ENCODE results near the gene TMEM191C.
A peak's percentile ranks its signal among the peaks of the same experiment; 100 is the strongest.
"Not testable (repeated sequence)": the region's sequence is repeated elsewhere in the genome, so short reads cannot be mapped to it uniquely, and the experiment has no call there.

Gene TMEM191C

DNA sequence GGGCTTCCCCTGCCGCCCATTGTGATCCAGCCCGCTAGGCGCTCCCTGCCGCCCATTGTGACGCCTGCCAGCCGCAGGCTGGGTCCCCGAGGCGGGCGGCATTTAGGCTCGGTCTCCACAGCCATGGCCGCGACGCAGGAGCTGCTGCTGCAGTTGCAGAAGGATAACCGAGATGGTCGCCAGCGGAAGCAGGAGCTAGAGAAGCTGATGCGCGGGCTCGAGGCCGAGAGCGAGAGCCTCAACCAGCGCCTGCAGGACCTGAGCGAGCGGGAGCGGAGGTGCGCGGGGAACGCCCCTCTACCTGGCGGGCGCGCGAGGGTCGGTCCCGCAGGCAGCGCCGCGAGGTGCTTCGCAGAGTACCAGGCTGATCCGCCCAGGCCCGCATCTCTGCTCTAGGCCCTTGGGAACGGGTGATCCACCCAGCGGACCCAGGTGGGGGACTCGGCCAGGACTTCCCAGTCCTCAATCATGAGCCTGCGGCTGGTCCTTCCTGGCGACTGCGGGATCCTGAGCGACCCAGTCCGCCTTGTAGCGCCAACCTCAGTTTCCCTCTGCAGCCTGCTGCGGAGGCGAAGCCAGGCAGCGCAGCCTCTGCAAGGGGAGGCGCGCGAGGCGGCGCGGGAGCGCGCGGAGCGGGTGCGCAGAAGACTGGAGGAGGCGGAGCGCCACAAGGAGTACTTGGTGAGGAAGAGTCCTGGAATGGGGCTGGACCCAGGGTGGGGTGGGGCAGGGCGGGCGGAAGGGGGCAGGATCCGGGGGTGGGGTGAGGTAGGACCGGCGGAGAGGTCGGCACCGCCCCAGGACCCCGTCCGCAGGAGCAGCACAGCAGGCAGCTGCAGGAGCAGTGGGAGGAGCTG lies at the start of gene TMEM191C:
Gene TMEM191C, plus strand, starts transcription at position 51 of the 857 bp plus-strand sequence. Its CDS starts 73 bp downstream, at position 124.
- not testable (repeated sequence) for H3K4me1 ChIP-seq (ENCODE audit: control insufficient read depth in 1 of 2, insufficient read depth in 2 of 2, low read length in 2 of 2); H3K9me3 ChIP-seq (ENCODE audit: control insufficient read depth in 1 of 2, low read length in 2 of 2); H3K36me3 ChIP-seq (ENCODE audit: control insufficient read depth in 1 of 2, insufficient read depth in 2 of 2, low read length in 2 of 2); H3K27me3 ChIP-seq (ENCODE audit: low read depth, low read length); H3K27ac ChIP-seq (ENCODE audit: low read length)
- H3K4me3 ChIP-seq (ENCODE audit: low read depth in 1 of 2, low read length in 2 of 2) = peak within 1 kb of the TSS in 1 of 2 donors; percentile 28

DNA sequence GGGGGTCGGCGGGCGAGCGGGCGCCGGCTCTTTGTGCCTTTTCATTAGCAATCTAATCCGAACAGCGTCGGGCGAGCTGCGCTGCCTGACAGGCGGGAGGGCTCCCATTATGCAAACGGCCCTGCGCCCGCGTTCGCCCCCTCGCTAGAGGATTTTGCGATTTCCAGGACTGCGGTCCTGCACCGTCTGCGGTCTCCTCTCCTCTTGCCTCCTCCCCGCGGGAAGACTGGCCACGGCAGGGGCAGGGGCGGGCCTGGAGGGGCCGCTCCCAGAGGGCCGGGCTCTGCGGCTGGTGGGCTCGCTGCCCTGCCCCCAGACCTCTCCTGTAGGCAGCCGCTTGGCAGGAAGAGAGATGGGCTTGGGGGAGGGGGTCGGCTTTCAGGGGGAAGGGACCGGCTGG lies 49.3 kb upstream of the TMEM191C start:
- H3K4me1 ChIP-seq (ENCODE audit: control insufficient read depth in 1 of 2, insufficient read depth in 2 of 2, low read length in 2 of 2); H3K9me3 ChIP-seq (ENCODE audit: control insufficient read depth in 1 of 2, low read length in 2 of 2); H3K36me3 ChIP-seq (ENCODE audit: control insufficient read depth in 1 of 2, insufficient read depth in 2 of 2, low read length in 2 of 2); H3K27me3 ChIP-seq (ENCODE audit: low read depth, low read length); H3K27ac ChIP-seq (ENCODE audit: low read length): not testable (repeated sequence)
- H3K4me3 ChIP-seq (ENCODE audit: low read depth in 1 of 2, low read length in 2 of 2) = peak overlapping the region in 1 of 2 donors; percentile 38

DNA sequence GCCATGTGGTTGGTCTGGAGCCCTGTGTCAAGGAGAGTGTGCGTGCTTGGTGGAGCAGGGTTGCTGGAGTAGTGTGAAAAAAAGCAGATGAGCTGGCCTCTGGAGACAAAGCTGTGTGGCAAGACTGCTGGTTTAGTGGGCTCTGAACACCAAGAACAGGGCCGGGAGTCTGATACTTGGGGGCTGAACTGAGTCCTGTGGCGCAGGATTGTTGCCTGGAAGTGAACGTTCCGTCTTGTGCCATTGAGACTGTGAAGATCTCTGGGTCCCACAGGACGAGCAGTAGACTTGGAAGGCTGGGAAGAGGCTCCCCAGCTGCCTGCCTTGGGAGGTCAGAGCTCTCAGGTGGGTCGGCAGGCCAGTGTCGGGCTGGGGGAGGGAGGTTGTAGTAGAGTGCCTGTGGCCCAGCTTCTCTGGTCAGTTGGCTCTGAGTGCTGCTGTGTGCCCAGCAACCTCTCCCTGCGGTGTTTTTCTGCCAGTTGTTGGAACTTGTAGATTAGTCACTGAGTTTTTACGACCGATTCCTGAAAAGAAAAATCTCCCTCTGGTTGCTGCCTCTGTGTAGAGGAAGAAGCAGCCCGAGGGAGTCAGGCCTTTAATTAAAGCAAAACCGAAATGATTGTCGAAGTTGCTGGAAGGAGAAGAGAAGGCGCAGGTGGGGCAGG lies 48.1 kb upstream of the TMEM191C start:
- not testable (repeated sequence) for H3K9me3 ChIP-seq (ENCODE audit: control insufficient read depth in 1 of 2, low read length in 2 of 2); H3K27ac ChIP-seq (ENCODE audit: low read length); H3K27me3 ChIP-seq (ENCODE audit: low read depth, low read length); H3K36me3 ChIP-seq (ENCODE audit: control insufficient read depth in 1 of 2, insufficient read depth in 2 of 2, low read length in 2 of 2); H3K4me3 ChIP-seq (ENCODE audit: low read depth in 1 of 2, low read length in 2 of 2); H3K4me1 ChIP-seq (ENCODE audit: control insufficient read depth in 1 of 2, insufficient read depth in 2 of 2, low read length in 2 of 2)

DNA sequence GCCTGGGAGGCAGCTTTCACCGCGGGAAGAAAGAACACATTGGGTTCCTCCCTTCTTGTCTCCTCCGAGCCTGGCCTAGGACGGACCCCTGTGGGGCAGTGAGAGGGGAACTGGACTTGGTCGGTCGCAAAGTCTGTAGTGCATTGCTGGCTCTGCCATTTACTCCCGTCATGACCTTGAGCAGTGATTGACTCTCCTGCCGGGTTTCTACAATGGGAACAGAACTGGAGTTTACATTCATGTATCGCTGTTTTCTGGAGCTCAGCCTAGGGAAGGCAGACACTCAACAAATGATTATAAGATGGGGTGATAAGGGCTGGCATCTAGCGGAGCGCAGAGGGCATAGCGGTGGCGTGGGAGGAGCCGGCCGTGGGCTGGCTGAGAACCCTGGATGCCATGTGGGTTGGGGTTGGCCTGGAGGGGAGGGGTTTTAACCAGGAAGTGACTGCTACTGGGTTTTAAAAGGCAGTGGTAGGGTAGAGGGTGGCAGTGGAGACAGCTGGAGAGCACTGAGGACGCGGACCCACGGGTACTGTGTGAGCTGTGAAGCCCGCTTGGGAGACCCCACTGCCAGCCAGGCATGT lies 46.9 kb upstream of the TMEM191C start:
- H3K4me3 ChIP-seq (ENCODE audit: low read depth in 1 of 2, low read length in 2 of 2); H3K27ac ChIP-seq (ENCODE audit: low read length); H3K9me3 ChIP-seq (ENCODE audit: control insufficient read depth in 1 of 2, low read length in 2 of 2); H3K4me1 ChIP-seq (ENCODE audit: control insufficient read depth in 1 of 2, insufficient read depth in 2 of 2, low read length in 2 of 2); H3K27me3 ChIP-seq (ENCODE audit: low read depth, low read length); H3K36me3 ChIP-seq (ENCODE audit: control insufficient read depth in 1 of 2, insufficient read depth in 2 of 2, low read length in 2 of 2): not testable (repeated sequence)

DNA sequence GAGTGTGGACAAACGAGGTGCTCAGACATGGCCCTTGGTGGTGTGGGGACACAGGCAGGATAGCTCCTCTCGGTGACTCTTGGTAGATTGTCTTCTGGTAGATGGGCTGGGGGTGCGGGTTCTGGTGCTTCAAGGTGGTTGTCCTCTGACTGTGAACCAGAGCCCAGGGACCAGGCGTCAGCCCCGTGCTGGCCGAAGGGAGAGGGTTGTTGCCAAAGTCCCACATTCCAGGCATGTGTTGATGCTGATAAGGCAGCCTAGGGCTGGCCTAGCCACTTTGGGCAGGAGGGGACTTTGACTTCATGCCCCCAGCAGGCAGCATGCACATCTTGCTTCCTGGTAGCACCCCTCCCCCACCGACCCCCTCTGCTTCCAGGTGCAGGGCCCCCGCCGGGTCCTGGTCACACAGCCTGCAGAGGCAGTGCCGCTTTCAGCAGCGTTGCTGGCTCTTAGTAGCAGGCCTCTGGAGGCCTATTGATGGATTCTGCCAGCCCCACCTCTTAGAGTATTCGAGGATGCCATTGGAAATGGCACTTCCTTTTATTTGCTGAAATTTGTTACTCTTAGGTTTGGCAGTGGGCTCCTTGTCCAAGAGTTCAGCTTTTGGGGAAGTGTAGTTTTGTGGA lies 43.0 kb upstream of the TMEM191C start:
- H3K4me3 ChIP-seq (ENCODE audit: low read depth in 1 of 2, low read length in 2 of 2); H3K4me1 ChIP-seq (ENCODE audit: control insufficient read depth in 1 of 2, insufficient read depth in 2 of 2, low read length in 2 of 2); H3K36me3 ChIP-seq (ENCODE audit: control insufficient read depth in 1 of 2, insufficient read depth in 2 of 2, low read length in 2 of 2); H3K27ac ChIP-seq (ENCODE audit: low read length); H3K9me3 ChIP-seq (ENCODE audit: control insufficient read depth in 1 of 2, low read length in 2 of 2); H3K27me3 ChIP-seq (ENCODE audit: low read depth, low read length): not testable (repeated sequence)

DNA sequence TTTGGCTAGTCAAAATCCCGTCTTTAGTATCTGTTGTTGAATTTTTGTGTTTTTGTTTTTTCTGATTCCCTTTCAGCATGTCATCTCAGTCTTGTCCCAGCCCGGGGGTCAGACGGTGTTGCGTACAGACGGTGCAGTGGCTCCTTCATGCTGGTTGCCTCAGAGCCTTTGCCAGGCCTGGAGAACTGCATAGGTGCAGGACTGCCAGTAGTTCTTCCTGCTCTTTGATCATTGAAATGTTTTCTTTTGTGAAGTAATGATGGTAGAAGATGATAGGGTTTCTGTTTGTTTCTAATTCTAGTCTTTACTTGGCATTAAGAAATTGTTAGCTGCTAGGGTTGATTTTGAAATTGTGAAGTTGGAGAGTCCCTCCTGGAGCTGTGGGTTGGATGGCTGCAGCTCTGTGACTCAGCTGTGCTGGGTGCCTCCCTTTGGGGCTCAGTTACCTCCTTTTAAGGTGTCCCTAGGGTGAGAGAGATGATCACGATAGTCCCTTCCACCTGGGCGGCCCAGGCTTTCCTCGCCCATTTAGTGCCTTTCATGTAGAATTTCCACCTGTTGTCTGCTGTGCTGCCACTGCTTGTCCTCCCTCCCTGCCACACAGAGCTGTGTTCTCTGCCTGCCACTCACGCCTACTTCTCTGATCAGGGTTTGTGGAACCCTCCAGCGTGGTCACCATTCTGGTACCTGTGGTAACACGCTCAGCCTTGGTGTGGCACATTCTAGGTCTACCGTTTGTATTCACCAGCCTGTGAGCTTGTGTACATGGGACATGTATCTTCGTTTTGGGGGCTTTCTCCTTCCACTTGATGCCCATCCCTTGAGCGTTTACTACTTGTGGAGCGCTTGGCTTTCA lies 32.6 kb upstream of the TMEM191C start:
- H3K27me3 ChIP-seq (ENCODE audit: low read depth, low read length); H3K27ac ChIP-seq (ENCODE audit: low read length); H3K4me1 ChIP-seq (ENCODE audit: control insufficient read depth in 1 of 2, insufficient read depth in 2 of 2, low read length in 2 of 2); H3K36me3 ChIP-seq (ENCODE audit: control insufficient read depth in 1 of 2, insufficient read depth in 2 of 2, low read length in 2 of 2); H3K9me3 ChIP-seq (ENCODE audit: control insufficient read depth in 1 of 2, low read length in 2 of 2); H3K4me3 ChIP-seq (ENCODE audit: low read depth in 1 of 2, low read length in 2 of 2): not testable (repeated sequence)

DNA sequence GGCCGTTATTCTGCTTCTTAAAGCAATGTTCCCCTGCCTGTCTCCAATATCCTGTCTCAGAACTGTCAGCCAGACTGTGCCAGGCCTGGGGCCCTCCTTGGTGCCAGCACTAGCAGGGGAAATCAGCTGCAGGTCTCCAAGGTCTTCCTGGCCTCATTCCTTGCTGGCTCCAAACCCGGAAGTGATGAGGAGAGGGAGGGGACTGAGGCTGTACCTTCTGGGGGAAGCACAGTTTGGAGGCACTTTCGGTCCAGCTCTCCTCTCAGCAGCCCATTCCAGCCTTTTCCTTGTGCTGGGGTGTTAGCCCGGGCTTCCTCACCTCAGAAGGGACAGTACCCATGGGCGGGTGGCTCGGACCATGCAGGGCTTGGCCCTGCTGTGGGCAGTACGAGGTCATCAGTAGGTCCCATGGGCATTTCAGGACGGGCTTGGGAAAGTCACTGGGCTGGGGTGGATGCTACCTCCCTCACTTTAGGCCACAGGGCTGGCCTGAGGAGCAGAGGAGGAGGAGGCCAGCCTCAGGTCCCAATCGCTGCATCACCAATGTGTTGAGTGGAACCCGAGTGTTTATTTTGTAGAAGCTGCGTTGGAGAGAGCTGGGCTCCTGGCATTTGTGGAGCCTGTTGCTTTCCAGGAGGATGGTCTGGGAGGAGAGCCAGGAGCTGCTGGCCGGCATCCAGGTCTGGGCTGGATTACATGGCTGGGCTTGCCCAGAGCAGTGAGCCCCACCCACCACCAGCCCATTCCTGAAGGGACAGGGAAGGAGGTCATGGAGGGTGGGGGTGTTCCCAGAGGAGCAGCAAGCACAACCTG lies 31.0 kb upstream of the TMEM191C start:
- H3K27me3 ChIP-seq (ENCODE audit: low read depth, low read length); H3K4me3 ChIP-seq (ENCODE audit: low read depth in 1 of 2, low read length in 2 of 2); H3K9me3 ChIP-seq (ENCODE audit: control insufficient read depth in 1 of 2, low read length in 2 of 2); H3K4me1 ChIP-seq (ENCODE audit: control insufficient read depth in 1 of 2, insufficient read depth in 2 of 2, low read length in 2 of 2); H3K36me3 ChIP-seq (ENCODE audit: control insufficient read depth in 1 of 2, insufficient read depth in 2 of 2, low read length in 2 of 2); H3K27ac ChIP-seq (ENCODE audit: low read length): not testable (repeated sequence)

DNA sequence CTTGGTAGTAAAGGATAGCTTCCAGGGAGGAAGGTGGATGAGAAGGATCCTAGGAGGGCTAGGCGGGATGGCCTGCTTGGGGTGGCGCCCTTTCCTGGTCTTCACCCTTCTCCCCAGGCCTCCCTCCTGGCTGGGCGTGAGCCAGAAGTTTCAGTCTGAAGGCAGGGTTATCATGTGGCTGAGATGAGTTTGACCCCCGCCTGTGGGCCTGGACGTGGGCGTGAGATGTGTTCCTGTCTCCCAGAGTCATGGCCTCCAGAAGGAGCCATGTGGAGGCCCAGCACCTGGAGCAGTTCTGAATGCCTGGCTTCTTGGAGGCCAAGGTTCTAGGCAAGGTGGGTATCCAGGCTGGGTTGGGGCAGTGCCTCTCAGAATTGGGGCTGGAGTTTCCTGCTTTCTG lies 29.2 kb upstream of the TMEM191C start:
- H3K36me3 ChIP-seq (ENCODE audit: control insufficient read depth in 1 of 2, insufficient read depth in 2 of 2, low read length in 2 of 2); H3K27me3 ChIP-seq (ENCODE audit: low read depth, low read length); H3K4me3 ChIP-seq (ENCODE audit: low read depth in 1 of 2, low read length in 2 of 2); H3K9me3 ChIP-seq (ENCODE audit: control insufficient read depth in 1 of 2, low read length in 2 of 2); H3K27ac ChIP-seq (ENCODE audit: low read length); H3K4me1 ChIP-seq (ENCODE audit: control insufficient read depth in 1 of 2, insufficient read depth in 2 of 2, low read length in 2 of 2): not testable (repeated sequence)

DNA sequence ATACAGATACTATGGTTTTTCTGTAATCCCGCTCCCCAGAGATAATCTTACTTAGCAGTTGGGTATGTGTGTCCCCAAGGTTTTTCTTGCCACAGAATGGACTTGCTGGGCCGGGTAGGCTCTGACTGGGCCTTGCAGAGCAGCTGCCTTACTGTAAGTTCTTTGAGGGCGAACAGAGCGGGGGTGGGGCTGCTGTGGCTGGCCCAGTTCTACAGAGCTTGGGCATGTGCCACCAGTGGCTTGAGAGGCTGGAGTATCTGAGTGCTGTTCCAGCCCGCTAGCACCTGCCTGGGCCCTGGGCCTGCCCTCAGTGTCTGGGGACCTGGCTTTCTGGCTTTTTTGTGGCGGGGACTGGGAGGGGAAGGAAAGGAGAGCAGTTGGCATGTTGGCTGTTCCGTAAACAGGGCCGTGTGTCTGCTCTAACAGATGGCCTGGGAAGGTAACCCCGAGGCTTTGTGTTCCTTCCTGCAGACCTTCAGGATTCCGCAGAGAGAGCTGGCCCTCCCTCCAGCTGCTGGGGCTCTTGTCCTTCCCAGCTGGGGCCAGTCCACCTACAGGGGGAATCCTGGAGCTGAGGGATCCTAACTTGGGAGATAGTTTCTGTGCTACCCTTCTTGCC lies 27.1 kb upstream of the TMEM191C start:
- H3K36me3 ChIP-seq (ENCODE audit: control insufficient read depth in 1 of 2, insufficient read depth in 2 of 2, low read length in 2 of 2); H3K27ac ChIP-seq (ENCODE audit: low read length); H3K4me3 ChIP-seq (ENCODE audit: low read depth in 1 of 2, low read length in 2 of 2); H3K9me3 ChIP-seq (ENCODE audit: control insufficient read depth in 1 of 2, low read length in 2 of 2); H3K4me1 ChIP-seq (ENCODE audit: control insufficient read depth in 1 of 2, insufficient read depth in 2 of 2, low read length in 2 of 2); H3K27me3 ChIP-seq (ENCODE audit: low read depth, low read length): not testable (repeated sequence)

DNA sequence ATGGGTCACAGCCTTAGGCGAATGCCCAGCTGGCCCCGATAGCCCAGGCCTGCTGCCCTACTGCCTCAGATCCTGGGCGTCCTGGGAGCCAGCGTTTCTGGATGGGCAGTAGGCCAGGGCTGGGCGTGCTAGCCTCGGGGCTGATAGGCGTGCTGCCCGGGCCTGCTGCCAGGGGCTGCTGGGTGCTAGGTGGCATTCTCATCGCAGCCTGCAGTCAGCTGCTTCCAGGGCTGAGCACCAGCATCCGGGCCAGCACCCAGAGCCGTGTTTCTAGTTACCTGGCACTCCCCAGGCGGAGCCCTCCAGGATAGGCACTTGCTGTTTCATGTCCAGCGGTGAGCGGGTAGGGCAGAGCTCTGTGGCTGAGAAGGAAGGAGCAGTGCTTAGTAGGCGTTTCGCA lies 26.5 kb upstream of the TMEM191C start:
- not testable (repeated sequence) for H3K4me1 ChIP-seq (ENCODE audit: control insufficient read depth in 1 of 2, insufficient read depth in 2 of 2, low read length in 2 of 2); H3K36me3 ChIP-seq (ENCODE audit: control insufficient read depth in 1 of 2, insufficient read depth in 2 of 2, low read length in 2 of 2)

More for the DNA sequence above, 26.5 kb upstream of the TMEM191C start:
- H3K27ac ChIP-seq (ENCODE audit: low read length); H3K4me3 ChIP-seq (ENCODE audit: low read depth in 1 of 2, low read length in 2 of 2); H3K27me3 ChIP-seq (ENCODE audit: low read depth, low read length); H3K9me3 ChIP-seq (ENCODE audit: control insufficient read depth in 1 of 2, low read length in 2 of 2): not testable (repeated sequence)
